GM06990 (cell line): ENCODE data around the gene FIG4.
"Not testable (repeated sequence)": the region's sequence is repeated elsewhere in the genome, so short reads cannot be mapped to it uniquely, and the experiment has no call there.

Experiments
- DNase-seq: peaks from one replicate; pipeline ENCODE4 v3.0.0-alpha.2; 2011; ENCODE audit not compliant: insufficient read length; ENCODE audit errors: extremely low read depth
- H3K27me3 ChIP-seq: replicated peaks from 2 replicates; pipeline ENCODE4 v1.6.0; 2011; ENCODE audit warnings: low read length; ENCODE audit not compliant: control insufficient read depth, insufficient read depth
- H3K36me3 ChIP-seq: 2 replicates; pipeline ENCODE4 v1.5.1; 2011; ENCODE audit warnings: low read length; ENCODE audit not compliant: control insufficient read depth, insufficient read depth
- H3K4me3 ChIP-seq: replicated peaks from 2 replicates; pipeline ENCODE4 v1.5.1; 2011; ENCODE audit warnings: low read depth, mild to moderate bottlenecking, control low read depth, low read length
- TF ChIP-seq, protein P1 (sequence below): IDR thresholded peaks from 2 replicates; pipeline ENCODE4 v1.5.1; 2011; ENCODE audit warnings: low read length, control low read depth, mild to moderate bottlenecking, inconsistent platforms; ENCODE audit not compliant: insufficient read depth, poor library complexity, severe bottlenecking

Gene FIG4

GRCh38 chr6:109770047-109770446 is 79.0 kb downstream of the FIG4 start:
- Histone ChIP-seq H3K4me3 (no peak overlapping the region), H3K36me3 (no peaks in the 10 kb centered on the region; the same call in 1 of the 2 replicates), H3K27me3 (no peaks in the 10 kb centered on the region)
- TF ChIP-seq, protein P1, sequence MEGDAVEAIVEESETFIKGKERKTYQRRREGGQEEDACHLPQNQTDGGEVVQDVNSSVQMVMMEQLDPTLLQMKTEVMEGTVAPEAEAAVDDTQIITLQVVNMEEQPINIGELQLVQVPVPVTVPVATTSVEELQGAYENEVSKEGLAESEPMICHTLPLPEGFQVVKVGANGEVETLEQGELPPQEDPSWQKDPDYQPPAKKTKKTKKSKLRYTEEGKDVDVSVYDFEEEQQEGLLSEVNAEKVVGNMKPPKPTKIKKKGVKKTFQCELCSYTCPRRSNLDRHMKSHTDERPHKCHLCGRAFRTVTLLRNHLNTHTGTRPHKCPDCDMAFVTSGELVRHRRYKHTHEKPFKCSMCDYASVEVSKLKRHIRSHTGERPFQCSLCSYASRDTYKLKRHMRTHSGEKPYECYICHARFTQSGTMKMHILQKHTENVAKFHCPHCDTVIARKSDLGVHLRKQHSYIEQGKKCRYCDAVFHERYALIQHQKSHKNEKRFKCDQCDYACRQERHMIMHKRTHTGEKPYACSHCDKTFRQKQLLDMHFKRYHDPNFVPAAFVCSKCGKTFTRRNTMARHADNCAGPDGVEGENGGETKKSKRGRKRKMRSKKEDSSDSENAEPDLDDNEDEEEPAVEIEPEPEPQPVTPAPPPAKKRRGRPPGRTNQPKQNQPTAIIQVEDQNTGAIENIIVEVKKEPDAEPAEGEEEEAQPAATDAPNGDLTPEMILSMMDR, result no peak
- DNase-seq, result no peak

GRCh38 chr6:109770779-109771178 is 79.7 kb downstream of the FIG4 start:
- no peaks in the 10 kb centered on the region for H3K27me3 ChIP-seq
- H3K4me3 ChIP-seq, result no peak overlapping the region
- DNase-seq, result no peak
- H3K36me3 ChIP-seq, result no peaks in the 10 kb centered on the region; the same call in 1 of the 2 replicates
- TF ChIP-seq, protein P1, result no peak

- DNase-seq, H3K36me3 ChIP-seq, H3K4me3 ChIP-seq, H3K27me3 ChIP-seq: not testable (repeated sequence)
These were observed 81.1 kb downstream of the FIG4 start for GRCh38 chr6:109771939-109772755.

DNA sequence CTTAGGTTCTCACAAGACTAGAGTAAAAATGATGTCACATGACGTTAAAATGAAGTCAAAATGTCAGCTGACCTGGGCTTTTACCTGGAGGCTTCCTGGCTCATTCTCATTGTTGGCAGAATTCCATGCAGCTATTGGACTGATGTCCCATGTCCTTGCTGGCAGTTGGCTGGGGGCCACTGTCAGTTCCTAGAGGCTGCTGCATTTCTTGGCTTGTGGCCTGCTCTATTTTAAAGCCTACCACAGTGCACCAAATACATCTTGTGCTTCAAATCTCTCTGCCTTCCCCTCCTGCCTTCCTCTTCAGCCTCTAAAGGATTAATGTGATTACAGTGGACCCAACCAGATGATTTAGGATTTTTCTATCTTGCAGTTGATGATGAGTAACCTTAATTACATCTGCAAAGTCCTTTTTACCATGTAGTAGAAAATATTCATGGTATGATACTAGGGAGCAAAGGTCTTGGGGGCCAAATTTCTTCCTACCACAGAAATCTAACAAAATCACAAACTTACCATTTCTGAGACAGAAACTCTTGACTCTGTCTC is 81.9 kb downstream of the FIG4 start:
- Histone ChIP-seq H3K4me3 (no peak overlapping the region), H3K27me3 (no peaks in the 10 kb centered on the region), H3K36me3 (no peaks in the 10 kb centered on the region; the same call in 1 of the 2 replicates)
- no peak for DNase-seq
- TF ChIP-seq, protein P1, result no peak

GRCh38 chr6:109781001-109781400 is 89.9 kb downstream of the FIG4 start:
- Histone ChIP-seq H3K4me3 (no peak overlapping the region), H3K27me3 (no peaks in the 10 kb centered on the region), H3K36me3 (no peaks in the 10 kb centered on the region)
- no peak for DNase-seq
- TF ChIP-seq, protein P1, result no peak

DNA sequence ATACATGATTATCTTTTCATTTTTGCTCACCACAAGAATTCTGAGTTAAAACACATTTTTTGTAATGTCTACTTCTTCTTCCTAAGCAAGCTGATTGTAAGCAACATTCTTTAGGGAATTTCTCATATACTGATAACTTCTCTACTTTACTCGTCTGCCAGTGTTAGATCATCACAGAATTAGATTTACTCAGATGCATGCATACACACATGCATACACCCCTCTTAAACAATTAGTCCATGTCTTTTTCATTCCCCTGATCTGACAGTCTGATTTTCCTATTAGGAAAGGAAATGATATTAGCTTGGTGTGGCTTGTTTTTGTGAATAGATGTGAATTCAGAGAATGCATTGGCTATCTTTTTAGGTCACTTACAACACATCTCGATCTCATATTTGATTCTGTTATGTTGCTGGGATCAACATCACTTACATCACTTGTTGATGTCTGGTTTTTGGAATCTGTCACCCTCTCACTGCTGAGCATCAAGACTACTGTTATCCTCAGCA is 91.4 kb downstream of the FIG4 start:
- Histone ChIP-seq H3K27me3 (no peaks in the 10 kb centered on the region), H3K36me3 (no peaks in the 10 kb centered on the region; the same call in 1 of the 2 replicates), H3K4me3 (no peak overlapping the region)
- no peak for DNase-seq
- TF ChIP-seq, protein P1, result no peak
